Mononuclear cell (primary cell): ENCODE results near the gene MAP3K4. TPM values are rescaled to one million over a fixed set of nuclear protein-coding genes. Genes with fewer than 3 reads are reported as not detected.
"Not testable (repeated sequence)": the region's sequence is repeated elsewhere in the genome, so short reads cannot be mapped to it uniquely, and the experiment has no call there.

Source experiments
- H3K27me3 ChIP-seq: 2 replicates; pipeline ENCODE4 v1.6.0; 2011; ENCODE audit warnings: low read length, control low read depth; ENCODE audit not compliant: insufficient read depth
- H3K4me1 ChIP-seq: 2 replicates; pipeline ENCODE4 v1.5.1; 2011; ENCODE audit warnings: mild to moderate bottlenecking, low read length, control low read depth; ENCODE audit not compliant: insufficient read depth
- H3K4me3 ChIP-seq: 2 replicates; pipeline ENCODE4 v1.5.1; 2011; ENCODE audit warnings: mild to moderate bottlenecking, low read length, moderate library complexity
- H3K9me3 ChIP-seq: 2 replicates; pipeline ENCODE4 v1.5.1; 2011; ENCODE audit warnings: low read depth, mild to moderate bottlenecking, control low read depth, low read length
- total RNA-seq: library from RNA; depleted of rRNA; stranded (reverse); fragments of >200 nt; gene quantifications from one replicate; pipeline ENCODE4 v1.2.3, GENCODE V29; 2012

Gene MAP3K4
- total RNA-seq, 1 donor, result 37.6 TPM

DNA sequence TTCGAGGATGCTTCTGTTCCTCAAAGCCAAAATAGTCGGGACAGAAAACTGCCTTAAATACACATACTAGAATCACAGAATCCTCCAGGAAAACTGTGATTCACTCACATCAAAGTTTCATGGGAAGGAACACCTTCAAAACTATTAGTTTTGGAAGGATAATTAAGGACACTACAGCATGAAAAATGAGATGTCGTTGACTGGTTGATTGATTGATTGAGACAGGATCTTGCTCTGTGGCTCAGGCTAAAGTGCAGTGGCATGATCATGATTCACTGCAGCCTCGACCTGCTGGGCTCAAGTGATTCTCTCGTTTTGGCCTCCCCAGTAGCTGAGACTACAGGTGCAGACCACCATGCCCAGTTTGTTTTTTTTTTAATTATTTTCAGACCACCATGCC, 25.7 kb upstream of the MAP3K4 start:
- Histone ChIP-seq H3K4me1 (no peaks in the 10 kb centered on the region), H3K27me3 (peaks cover 2% of the 10 kb centered on the region), H3K9me3 (no peaks in the 10 kb centered on the region), H3K4me3 (no peak overlapping the region)

DNA sequence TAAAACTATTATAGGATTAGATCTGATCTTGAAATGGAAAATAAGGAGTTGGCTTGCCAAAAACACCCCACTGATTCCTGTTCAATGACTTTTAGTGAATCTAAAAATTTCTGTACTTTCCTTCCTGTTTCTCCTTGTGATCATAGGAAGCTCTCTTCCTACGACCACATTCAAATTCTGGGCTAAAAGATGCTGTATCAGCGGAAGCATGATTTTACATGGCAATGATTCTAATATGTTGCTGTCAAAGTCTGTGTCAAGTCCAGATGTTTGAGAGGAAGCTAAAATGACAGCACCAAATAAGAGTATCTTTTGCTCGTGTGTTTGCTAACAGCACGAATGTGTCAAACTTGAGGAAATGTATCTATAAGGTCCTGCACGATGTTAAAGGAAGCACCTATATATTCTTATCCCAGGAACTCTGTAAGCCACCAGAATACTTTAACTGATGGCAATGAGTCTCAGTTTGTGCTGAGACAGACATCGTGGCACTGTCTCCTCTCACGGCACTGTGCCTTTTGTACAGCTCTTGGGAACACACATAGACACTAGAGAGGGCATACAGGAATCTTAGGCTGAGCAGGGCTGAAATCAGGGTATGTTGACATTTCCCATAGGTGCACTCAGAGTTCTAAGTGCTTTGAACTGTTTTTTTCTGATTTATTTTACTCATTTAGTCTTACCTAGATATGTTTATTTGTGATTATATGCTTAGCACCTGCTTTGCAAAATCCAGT, 24.9 kb upstream of the MAP3K4 start:
- Histone ChIP-seq H3K9me3 (no peaks in the 10 kb centered on the region), H3K4me1 (no peaks in the 10 kb centered on the region), H3K4me3 (no peak overlapping the region), H3K27me3 (peaks cover 2% of the 10 kb centered on the region)

DNA sequence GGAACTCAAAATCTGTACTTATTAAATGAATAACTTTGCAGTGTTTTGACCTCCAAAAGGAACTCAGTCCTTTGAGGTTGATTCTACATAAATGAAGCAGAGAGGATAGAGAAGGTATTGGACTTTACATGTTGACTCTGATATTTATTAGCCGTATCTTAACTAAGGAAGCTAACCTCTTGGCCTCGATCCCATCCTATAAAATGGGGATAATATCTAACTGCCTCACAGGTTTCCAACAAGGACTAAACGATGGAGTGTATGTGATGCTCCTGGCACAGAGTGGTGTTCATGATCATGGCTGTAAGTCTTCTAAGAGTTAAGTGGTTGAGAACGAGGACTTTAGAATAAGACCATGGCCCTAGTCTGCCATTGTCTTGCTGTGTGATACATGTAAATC, 24.2 kb upstream of the MAP3K4 start:
- peaks cover 2% of the 10 kb centered on the region for H3K27me3 ChIP-seq
- H3K4me1 ChIP-seq, result no peaks in the 10 kb centered on the region
- no peak overlapping the region for H3K4me3 ChIP-seq
- no peaks in the 10 kb centered on the region for H3K9me3 ChIP-seq

GRCh38 chr6:160967833-160968232, 23.7 kb upstream of the MAP3K4 start:
- Histone ChIP-seq H3K4me3 (no peak overlapping the region), H3K4me1 (no peaks in the 10 kb centered on the region), H3K9me3 (no peaks in the 10 kb centered on the region), H3K27me3 (peaks cover 2% of the 10 kb centered on the region)

- Histone ChIP-seq H3K9me3 (no peaks in the 10 kb centered on the region), H3K27me3 (peaks cover 2% of the 10 kb centered on the region), H3K4me1 (no peaks in the 10 kb centered on the region), H3K4me3 (no peak overlapping the region)
Observed at GRCh38 chr6:160971171-160971570, 20.4 kb upstream of the MAP3K4 start.

DNA sequence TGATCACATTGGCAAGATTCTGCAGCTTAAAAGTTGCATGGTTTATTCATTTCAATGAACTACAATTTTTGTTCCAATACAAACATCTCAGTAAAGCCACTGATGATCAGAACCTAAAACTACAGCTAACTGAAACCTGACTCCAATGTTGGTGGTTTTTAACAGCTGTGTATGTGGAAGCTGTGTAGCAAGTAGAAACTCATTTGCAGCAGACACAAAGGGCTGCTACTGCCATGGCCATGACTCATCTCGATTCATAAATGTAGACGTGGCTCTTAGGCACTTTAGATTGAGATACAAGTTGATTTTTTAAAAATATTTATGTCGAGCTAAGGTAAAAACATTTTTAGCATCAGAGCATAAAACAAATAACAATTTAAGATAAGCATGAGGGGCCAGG, 19.5 kb upstream of the MAP3K4 start:
- Histone ChIP-seq H3K27me3 (peaks cover 2% of the 10 kb centered on the region), H3K9me3 (no peaks in the 10 kb centered on the region), H3K4me3 (no peak overlapping the region), H3K4me1 (no peaks in the 10 kb centered on the region)

DNA sequence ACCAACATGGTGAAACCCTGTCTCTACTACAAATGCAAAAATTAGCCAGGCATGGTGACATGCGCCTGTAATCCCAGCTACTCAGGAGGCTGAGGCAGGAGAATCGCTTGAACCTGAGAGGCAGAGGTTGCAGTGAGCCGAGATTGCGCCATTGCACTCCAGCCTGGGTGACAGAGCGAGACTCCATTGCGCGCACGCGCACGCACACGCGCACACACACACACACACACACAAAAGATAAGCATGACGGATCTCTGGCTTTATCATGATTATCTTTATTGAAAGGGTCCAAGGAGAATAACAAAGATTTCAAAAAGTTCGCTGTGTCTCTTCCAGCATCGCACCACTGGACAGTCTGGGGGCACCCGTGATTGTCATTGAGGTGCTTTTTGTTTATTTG, 19.0 kb upstream of the MAP3K4 start:
- not testable (repeated sequence) for H3K27me3 ChIP-seq, H3K9me3 ChIP-seq, H3K4me1 ChIP-seq, H3K4me3 ChIP-seq

- H3K4me3 ChIP-seq, result no peak overlapping the region
- no peaks in the 10 kb centered on the region for H3K9me3 ChIP-seq
- H3K4me1 ChIP-seq, result no peaks in the 10 kb centered on the region
- no peaks in the 10 kb centered on the region for H3K27me3 ChIP-seq
Observed at GRCh38 chr6:160973311-160974250, 18.0 kb upstream of the MAP3K4 start.

DNA sequence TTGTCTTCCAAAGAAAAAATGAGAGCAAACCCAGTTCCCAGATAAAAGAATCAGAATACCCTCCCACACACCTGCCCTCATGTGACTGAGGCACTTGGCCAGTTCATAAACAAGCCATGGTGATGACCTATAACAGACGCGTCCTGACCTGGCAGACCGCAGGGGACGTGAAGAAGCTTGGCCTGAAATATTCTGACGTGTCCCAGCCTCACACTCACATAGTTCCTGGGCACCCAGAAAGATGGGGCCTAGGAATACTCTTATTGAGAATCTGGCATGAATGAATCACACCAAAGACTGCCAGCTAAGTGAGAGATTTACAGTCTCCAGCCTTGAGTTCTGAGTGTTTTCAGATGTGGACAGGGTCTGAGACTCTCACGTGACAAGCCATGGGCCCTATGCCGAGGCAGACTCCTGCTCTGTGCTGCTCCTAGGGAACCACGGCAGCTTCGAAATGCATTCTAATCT, 17.2 kb upstream of the MAP3K4 start:
- H3K4me1 ChIP-seq, result no peaks in the 10 kb centered on the region
- H3K4me3 ChIP-seq, result no peak overlapping the region
- no peaks in the 10 kb centered on the region for H3K27me3 ChIP-seq
- no peaks in the 10 kb centered on the region for H3K9me3 ChIP-seq

DNA sequence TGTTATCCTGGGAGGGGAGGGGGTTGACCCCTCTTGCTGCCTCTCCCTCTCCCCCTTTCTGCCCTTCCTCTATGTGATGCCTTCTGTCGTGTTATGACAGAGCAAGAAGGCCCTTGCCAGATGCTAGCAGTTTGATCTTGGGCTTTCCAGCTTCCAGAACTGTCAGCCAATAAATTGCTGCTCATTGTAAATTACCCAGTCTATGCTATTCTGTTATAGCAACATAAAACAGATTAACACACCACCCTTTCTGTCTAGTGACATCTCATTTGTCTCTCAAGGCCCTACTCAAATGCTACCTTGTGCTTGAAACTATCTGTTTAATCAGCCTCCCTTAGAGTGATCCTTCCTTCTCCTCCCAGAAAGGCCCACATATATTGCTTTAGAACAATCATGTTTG, 16.4 kb upstream of the MAP3K4 start:
- Histone ChIP-seq H3K9me3 (no peaks in the 10 kb centered on the region), H3K27me3 (no peaks in the 10 kb centered on the region), H3K4me1 (no peaks in the 10 kb centered on the region), H3K4me3 (no peak overlapping the region)

DNA sequence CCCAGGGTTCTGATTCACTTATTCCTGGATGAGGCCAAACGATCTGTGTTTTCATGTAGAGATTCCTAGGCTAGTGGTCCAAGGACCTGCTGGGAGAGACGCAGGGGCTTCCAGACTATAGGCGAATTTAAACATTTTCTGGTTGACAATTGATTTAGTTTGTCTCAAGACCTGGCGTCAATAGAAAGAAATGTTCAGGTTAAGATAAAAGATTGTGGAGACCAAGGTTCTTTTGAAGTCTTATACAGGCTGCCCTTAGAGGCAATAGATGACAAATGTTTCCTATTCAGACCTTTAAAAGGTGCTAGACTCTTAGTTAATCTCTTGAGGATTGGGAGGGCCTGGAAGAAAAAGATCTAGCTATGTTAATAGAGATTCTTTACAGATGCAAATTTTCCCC, 15.6 kb upstream of the MAP3K4 start:
- not testable (repeated sequence) for H3K4me1 ChIP-seq, H3K4me3 ChIP-seq, H3K9me3 ChIP-seq, H3K27me3 ChIP-seq

GRCh38 chr6:160978141-160978901, 13.2 kb upstream of the MAP3K4 start:
- H3K4me3 ChIP-seq, result no peak overlapping the region
- no peaks in the 10 kb centered on the region for H3K27me3 ChIP-seq
- H3K4me1 ChIP-seq, result no peaks in the 10 kb centered on the region
- H3K9me3 ChIP-seq, result no peaks in the 10 kb centered on the region

DNA sequence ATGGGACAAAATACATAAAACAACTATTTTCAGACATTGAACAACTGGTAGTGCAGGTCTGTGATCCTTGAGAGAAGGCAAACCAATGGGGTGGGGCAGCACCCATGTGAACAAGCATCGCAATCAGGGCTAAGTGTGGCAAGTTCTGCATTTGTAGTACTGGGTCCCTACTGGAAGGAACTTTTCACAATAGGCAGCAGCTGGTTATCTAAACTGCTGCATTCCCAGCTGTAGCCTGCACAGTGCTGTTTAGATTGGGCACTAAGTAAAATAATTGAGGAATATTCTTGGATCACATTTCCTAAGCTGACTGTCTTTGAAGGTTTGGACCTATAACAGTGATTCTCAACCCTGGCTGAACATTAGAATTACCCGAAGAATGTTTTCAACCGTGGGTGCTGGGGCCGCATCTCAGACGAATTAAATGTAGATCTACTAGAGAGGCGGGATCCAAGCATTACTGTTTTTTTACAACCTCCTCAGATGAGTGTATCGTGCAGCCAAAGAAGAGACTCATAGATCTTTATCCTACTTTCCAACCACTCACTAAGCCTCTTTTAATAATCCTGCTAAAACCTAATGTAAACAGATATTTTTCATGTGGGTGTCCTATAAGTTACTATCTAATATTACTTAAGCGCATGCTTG, 12.4 kb upstream of the MAP3K4 start:
- Histone ChIP-seq H3K27me3 (no peaks in the 10 kb centered on the region), H3K4me3 (no peak overlapping the region), H3K9me3 (no peaks in the 10 kb centered on the region), H3K4me1 (no peaks in the 10 kb centered on the region)

- H3K27me3 ChIP-seq, H3K4me1 ChIP-seq, H3K4me3 ChIP-seq, H3K9me3 ChIP-seq: not testable (repeated sequence)
Observed at GRCh38 chr6:160983377-160983948, 8.1 kb upstream of the MAP3K4 start.
